Embryonic facial prominence (tissue), 1 donor: ENCODE data around the gene OXER1.
"Not testable (repeated sequence)": the region's sequence is repeated elsewhere in the genome, so short reads cannot be mapped to it uniquely, and the experiment has no call there.

ENCODE experiments used
- DNase-seq: peaks from one replicate; pipeline ENCODE4 v3.0.0-alpha.2; 2016; ENCODE audit errors: extremely low spot score

OXER1 gene

GRCh38 chr2:42752314-42752713, 11.6 kb downstream of the OXER1 start:
- no peak for DNase-seq

- DNase-seq, result no peak
These were observed 15.1 kb downstream of the OXER1 start for GRCh38 chr2:42748840-42749239.

GRCh38 chr2:42747422-42747821, 16.5 kb downstream of the OXER1 start:
- no peak for DNase-seq

GRCh38 chr2:42744545-42745082, 19.3 kb downstream of the OXER1 start:
- DNase-seq, result no peak

- no peak for DNase-seq
These were observed 20.3 kb downstream of the OXER1 start for GRCh38 chr2:42743659-42743990.

GRCh38 chr2:42742740-42743658, 20.9 kb downstream of the OXER1 start:
- DNase-seq, result no peak

GRCh38 chr2:42741140-42741539, 22.8 kb downstream of the OXER1 start:
- DNase-seq, result no peak

GRCh38 chr2:42736598-42737322, 27.2 kb downstream of the OXER1 start:
- no peak for DNase-seq

- no peak for DNase-seq
These were observed 30.1 kb downstream of the OXER1 start for GRCh38 chr2:42733852-42734251.

- not testable (repeated sequence) for DNase-seq
These were observed 32.6 kb downstream of the OXER1 start for GRCh38 chr2:42731316-42731715.

- no peak for DNase-seq
These were observed 37.3 kb downstream of the OXER1 start for GRCh38 chr2:42726680-42727079.

- no peak for DNase-seq
These were observed 38.3 kb downstream of the OXER1 start for GRCh38 chr2:42725657-42726056.

GRCh38 chr2:42724886-42725285, 39.0 kb downstream of the OXER1 start:
- DNase-seq, result no peak

GRCh38 chr2:42723465-42723864, 40.5 kb downstream of the OXER1 start:
- DNase-seq, result no peak

GRCh38 chr2:42722320-42723190, 41.4 kb downstream of the OXER1 start:
- no peak for DNase-seq

- DNase-seq, result no peak
These were observed 42.0 kb downstream of the OXER1 start for GRCh38 chr2:42721898-42722297.

- no peak for DNase-seq
These were observed 49.2 kb downstream of the OXER1 start for GRCh38 chr2:42714686-42715085.

GRCh38 chr2:42713920-42714319, 50.0 kb downstream of the OXER1 start:
- no peak for DNase-seq

GRCh38 chr2:42712934-42713333, 51.0 kb downstream of the OXER1 start:
- no peak for DNase-seq
